HepG2 (cell line): ENCODE data around the gene MEF2D. TPM values are rescaled to one million over a fixed set of nuclear protein-coding genes. Genes with fewer than 3 reads are reported as not detected.

Experiments used
- ATM ChIP-seq: fragments of 450-650 bp; IDR thresholded peaks from 2 replicates; pipeline ENCODE4 v1.7.1; 2017; ENCODE audit warnings: mild to moderate bottlenecking, borderline replicate concordance
- CREM ChIP-seq, 2 experiments: sonication (generic) in 1 of 2; formaldehyde crosslinking in 1 of 2; IDR thresholded peaks; 2 replicates each; pipeline versions ENCODE4 v1.4.0 to v1.6.1; 2016 to 2020; ENCODE audit warnings: antibody characterized with exemption in 1 of 2, mild to moderate bottlenecking in 1 of 2, missing genetic modification reagents in 1 of 2
- EP300 ChIP-seq, 3 experiments: sonication (generic) in 1 of 3; formaldehyde crosslinking in 1 of 3; IDR thresholded peaks; 2 replicates each; pipeline versions ENCODE4 v1.5.1 to v1.6.1; 2011 to 2020; ENCODE audit warnings: low read depth in 2 of 3, low read length in 2 of 3, borderline replicate concordance in 1 of 3, improper control_type of control experiment in 1 of 3, mild to moderate bottlenecking in 1 of 3, missing genetic modification reagents in 1 of 3, moderate library complexity in 1 of 3
- ETV5 ChIP-seq: IDR thresholded peaks from 2 replicates; pipeline ENCODE4 v1.6.1; 2018; ENCODE audit warnings: missing biosample characterization, missing genetic modification reagents, inconsistent platforms, borderline replicate concordance
- FOSL1 ChIP-seq: sonication (generic); formaldehyde crosslinking; IDR thresholded peaks from 2 replicates; pipeline ENCODE4 v1.9.0; 2021; ENCODE audit warnings: missing genetic modification reagents, borderline replicate concordance
- KDM6A ChIP-seq: IDR thresholded peaks from 2 replicates; pipeline ENCODE4 v1.6.1; 2016; ENCODE audit warnings: low read depth
- NKX3-1 ChIP-seq: sonication (generic); formaldehyde crosslinking; IDR thresholded peaks from 2 replicates; pipeline ENCODE4 v1.5.0; 2020; ENCODE audit warnings: missing genetic modification reagents
- NPAS2 ChIP-seq: sonication (generic); formaldehyde crosslinking; IDR thresholded peaks from 2 replicates; pipeline ENCODE4 v1.8.0; 2022; ENCODE audit warnings: mild to moderate bottlenecking, missing genetic modification reagents, borderline replicate concordance
- PRDM4 ChIP-seq: sonication (generic); formaldehyde crosslinking; IDR thresholded peaks from 2 replicates; pipeline ENCODE4 v1.9.0; 2021; ENCODE audit warnings: missing genetic modification reagents, borderline replicate concordance
- REPIN1 ChIP-seq: sonication (generic); formaldehyde crosslinking; IDR thresholded peaks from 2 replicates; pipeline ENCODE4 v1.8.0; 2022; ENCODE audit warnings: missing genetic modification reagents, low read depth, mild to moderate bottlenecking, borderline replicate concordance
- STAT6 ChIP-seq: sonication (generic); formaldehyde crosslinking; IDR thresholded peaks from 2 replicates; pipeline ENCODE4 v1.4.0; 2020; ENCODE audit warnings: missing genetic modification reagents, mild to moderate bottlenecking, borderline replicate concordance
- TP53 ChIP-seq: sonication (generic); formaldehyde crosslinking; conservative IDR thresholded peaks from 2 replicates; pipeline ENCODE4 v1.4.0; 2020; ENCODE audit warnings: missing genetic modification reagents
- ZFY ChIP-seq: sonication (generic); formaldehyde crosslinking; IDR thresholded peaks from 2 replicates; pipeline ENCODE4 v1.4.0; 2020; ENCODE audit warnings: missing genetic modification reagents
- ZNF205 ChIP-seq: IDR thresholded peaks from 2 replicates; pipeline ENCODE4 v1.6.1; 2018; ENCODE audit warnings: missing biosample characterization, missing genetic modification reagents
- ZNF281 ChIP-seq: sonication (generic); formaldehyde crosslinking; IDR thresholded peaks from 2 replicates; pipeline ENCODE4 v1.4.0; 2020; ENCODE audit warnings: missing genetic modification reagents, borderline replicate concordance
- ZNF614 ChIP-seq: IDR thresholded peaks from 2 replicates; pipeline ENCODE4 v1.6.1; 2018; ENCODE audit warnings: missing biosample characterization, missing genetic modification reagents, inconsistent platforms, borderline replicate concordance
- ZUFSP ChIP-seq: sonication (generic); formaldehyde crosslinking; IDR thresholded peaks from 2 replicates; pipeline ENCODE4 v1.9.0; 2021; ENCODE audit warnings: missing genetic modification reagents, mild to moderate bottlenecking, borderline replicate concordance
- polyA plus RNA-seq, 8 experiments: library from polyadenylated mRNA; depleted of rRNA in 3 of 8; stranded (reverse) in 7 of 8; unstranded in 1 of 8; fragments of >200 nt; fragmentation: Illumina TruSeq in 4 of 8; extraction: Trizol in 4 of 8; gene quantifications; 2 replicates each; pipeline versions ENCODE4 v1.2.1 to v1.2.3, GENCODE V29; 2011 to 2016; ENCODE audit warnings: low read depth in 4 of 8, missing spikeins in 1 of 8, mixed read lengths in 1 of 8; ENCODE audit not compliant: insufficient read depth in 1 of 8
- total RNA-seq, 5 experiments: library from RNA; depleted of rRNA; stranded (reverse); fragments of >200 nt; fragmentation: Illumina TruSeq; extraction: Trizol; gene quantifications; 2 replicates each; pipeline ENCODE4 v1.2.3, GENCODE V29; 2016; ENCODE audit warnings: low read depth in 1 of 5

MEF2D gene
- total and polyA plus RNA-seq, 2 of the 13 experiments (the other 11 are each of a cell fraction or from before 2014, with no cell fraction given): 1.6 to 3.9 TPM

- TF ChIP-seq EP300 (IDR thresholded peaks at IDR 0.05; ENCODE audit: low read depth in 2 of 2, low read length in 2 of 2) (peak; percentile 34 to 95; a peak in 3 of 4 replicates), EP300 (CRISPR knock-in tag; IDR thresholded peaks at IDR 0.05; ENCODE audit: borderline replicate concordance) (peak; percentile 91), PRDM4 (CRISPR knock-in tag) (no peak), ATM (no peak), NPAS2 (CRISPR knock-in tag) (no peak), ZFY (CRISPR knock-in tag) (peak; percentile 91), TP53 (CRISPR knock-in tag) (0 out of 2 replicates have a peak, but pooled peaks have one; percentile 73), ETV5 (peak; percentile 100), STAT6 (CRISPR knock-in tag) (peak; percentile 98), ZNF614 (peak; percentile 98), NKX3-1 (CRISPR knock-in tag) (peak; percentile 85), ZUFSP (CRISPR knock-in tag) (no peak; the same call in 1 of the 2 replicates), CREM (IDR thresholded peaks at IDR 0.05) (peak; percentile 75), CREM (CRISPR knock-in tag; IDR thresholded peaks at IDR 0.05) (no peak), ZNF281 (CRISPR knock-in tag) (peak; percentile 78; the same call in 1 of the 2 replicates), KDM6A (CRISPR knock-in tag) (peak; percentile 85), REPIN1 (CRISPR knock-in tag) (peak; percentile 85), ZNF205 (CRISPR knock-in tag) (peak; percentile 88), FOSL1 (CRISPR knock-in tag) (peak; percentile 74; the same call in 1 of the 2 replicates)
These were observed 28.8 kb downstream of the MEF2D start (continued) for GRCh38 chr1:156471496-156472490.
